ENCODE results near the gene CRYBA2.

The CRYBA2 gene

DNA sequence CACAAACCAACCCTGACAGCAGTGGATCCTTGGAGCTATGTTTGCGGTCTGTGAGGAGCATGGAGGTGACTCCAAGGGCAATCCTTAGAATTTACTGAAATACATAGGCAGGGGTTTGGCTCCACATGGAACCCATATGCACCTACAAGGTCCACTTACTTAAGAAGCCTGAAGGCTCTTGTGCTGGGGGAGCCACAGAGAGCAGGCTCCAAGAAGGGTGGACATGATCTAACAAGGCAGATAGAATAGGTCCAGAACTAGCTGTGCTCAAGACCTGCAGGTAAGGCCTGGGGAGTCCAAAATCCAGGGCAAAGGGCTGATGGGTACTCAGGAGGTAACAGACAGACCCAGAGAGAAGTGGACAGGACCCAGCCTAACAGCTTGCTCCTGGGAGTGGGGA, 34.9 kb downstream of the CRYBA2 start:
- Histone ChIP-seq H3K79me2 (ENCODE audit: insufficient read depth, low read length) (no peaks in the 10 kb centered on the region), H3K4me2 (ENCODE audit: low read depth, low read length, poor library complexity, severe bottlenecking) (no peak overlapping the region), H3K27me3 (ENCODE audit: low read length) (no peaks in the 10 kb centered on the region), H4K20me1 (ENCODE audit: low read depth, low read length) (no peaks in the 10 kb centered on the region), H3K4me3 (ENCODE audit: insufficient read depth, low read length, poor library complexity, severe bottlenecking) (no peak overlapping the region), H2AFZ (ENCODE audit: low read depth, low read length, severe bottlenecking) (no peak overlapping the region), H3F3A (ENCODE audit: insufficient read depth) (no peaks in the 10 kb centered on the region), H3K36me3 (ENCODE audit: low read length) (no peaks in the 10 kb centered on the region), H3K9ac (ENCODE audit: low read length) (no peak overlapping the region), H3K9me2 (replicated peaks; ENCODE audit: insufficient read depth, low read length) (no peaks in the 10 kb centered on the region), H3K9me3 (ENCODE audit: insufficient read depth, low read length) (no peaks in the 10 kb centered on the region), H3K27ac (ENCODE audit: low read depth, low read length) (no peak overlapping the region)
- TF ChIP-seq EZH2phosphoT487 (conservative IDR thresholded peaks at IDR 0.05; ENCODE audit: low read length), result no peak
- TF ChIP-seq, protein P1, sequence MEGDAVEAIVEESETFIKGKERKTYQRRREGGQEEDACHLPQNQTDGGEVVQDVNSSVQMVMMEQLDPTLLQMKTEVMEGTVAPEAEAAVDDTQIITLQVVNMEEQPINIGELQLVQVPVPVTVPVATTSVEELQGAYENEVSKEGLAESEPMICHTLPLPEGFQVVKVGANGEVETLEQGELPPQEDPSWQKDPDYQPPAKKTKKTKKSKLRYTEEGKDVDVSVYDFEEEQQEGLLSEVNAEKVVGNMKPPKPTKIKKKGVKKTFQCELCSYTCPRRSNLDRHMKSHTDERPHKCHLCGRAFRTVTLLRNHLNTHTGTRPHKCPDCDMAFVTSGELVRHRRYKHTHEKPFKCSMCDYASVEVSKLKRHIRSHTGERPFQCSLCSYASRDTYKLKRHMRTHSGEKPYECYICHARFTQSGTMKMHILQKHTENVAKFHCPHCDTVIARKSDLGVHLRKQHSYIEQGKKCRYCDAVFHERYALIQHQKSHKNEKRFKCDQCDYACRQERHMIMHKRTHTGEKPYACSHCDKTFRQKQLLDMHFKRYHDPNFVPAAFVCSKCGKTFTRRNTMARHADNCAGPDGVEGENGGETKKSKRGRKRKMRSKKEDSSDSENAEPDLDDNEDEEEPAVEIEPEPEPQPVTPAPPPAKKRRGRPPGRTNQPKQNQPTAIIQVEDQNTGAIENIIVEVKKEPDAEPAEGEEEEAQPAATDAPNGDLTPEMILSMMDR (IDR thresholded peaks at IDR 0.05; ENCODE audit: insufficient read depth, low read length, poor library complexity, severe bottlenecking), result no peak

GRCh38 chr2:218957671-218958070, 35.6 kb downstream of the CRYBA2 start:
- no peak overlapping the region for H3K4me3 ChIP-seq (ENCODE audit: insufficient read depth, low read length, poor library complexity, severe bottlenecking)
- no peaks in the 10 kb centered on the region for H4K20me1 ChIP-seq (ENCODE audit: low read depth, low read length)
- no peaks in the 10 kb centered on the region for H3K9me2 ChIP-seq (replicated peaks; ENCODE audit: insufficient read depth, low read length)
- H3K79me2 ChIP-seq (ENCODE audit: insufficient read depth, low read length), result no peaks in the 10 kb centered on the region
- no peak overlapping the region for H3K4me2 ChIP-seq (ENCODE audit: low read depth, low read length, poor library complexity, severe bottlenecking)
- H3K9me3 ChIP-seq (ENCODE audit: insufficient read depth, low read length), result no peaks in the 10 kb centered on the region
- no peaks in the 10 kb centered on the region for H3F3A ChIP-seq (ENCODE audit: insufficient read depth)
- TF ChIP-seq EZH2phosphoT487 (conservative IDR thresholded peaks at IDR 0.05; ENCODE audit: low read length), result no peak
- H3K27ac ChIP-seq (ENCODE audit: low read depth, low read length), result no peak overlapping the region
- no peaks in the 10 kb centered on the region for H3K36me3 ChIP-seq (ENCODE audit: low read length)
- no peaks in the 10 kb centered on the region for H3K27me3 ChIP-seq (ENCODE audit: low read length)
- H3K9ac ChIP-seq (ENCODE audit: low read length), result no peak overlapping the region
- H2AFZ ChIP-seq (ENCODE audit: low read depth, low read length, severe bottlenecking), result no peak overlapping the region

DNA sequence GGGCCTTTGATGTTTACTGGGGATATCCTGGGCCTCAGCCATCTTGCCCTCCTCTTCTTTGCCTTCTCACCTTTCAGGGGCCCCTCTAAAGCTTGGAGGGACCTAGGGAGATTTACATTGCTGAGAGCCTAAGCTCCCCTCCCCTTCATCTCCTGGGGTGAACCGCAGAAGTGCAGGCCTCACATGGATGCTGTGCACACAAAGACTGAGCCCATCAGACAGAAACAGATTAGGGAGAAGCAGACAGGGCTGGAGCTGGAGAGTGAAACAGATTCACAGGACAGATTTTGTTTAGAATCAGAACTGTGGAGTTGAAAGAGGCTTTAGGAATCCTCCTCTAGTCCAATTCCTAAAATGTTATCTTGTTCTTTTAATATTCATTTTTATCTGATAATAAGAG, 37.2 kb downstream of the CRYBA2 start:
- Histone ChIP-seq H3K36me3 (ENCODE audit: low read length) (no peaks in the 10 kb centered on the region), H3K4me3 (ENCODE audit: insufficient read depth, low read length, poor library complexity, severe bottlenecking) (no peak overlapping the region), H3K27ac (ENCODE audit: low read depth, low read length) (no peak overlapping the region), H3K9me3 (ENCODE audit: insufficient read depth, low read length) (no peaks in the 10 kb centered on the region), H3F3A (ENCODE audit: insufficient read depth) (no peaks in the 10 kb centered on the region), H4K20me1 (ENCODE audit: low read depth, low read length) (no peaks in the 10 kb centered on the region), H3K4me2 (ENCODE audit: low read depth, low read length, poor library complexity, severe bottlenecking) (no peak overlapping the region), H3K27me3 (ENCODE audit: low read length) (no peaks in the 10 kb centered on the region), H2AFZ (ENCODE audit: low read depth, low read length, severe bottlenecking) (no peak overlapping the region), H3K9me2 (replicated peaks; ENCODE audit: insufficient read depth, low read length) (no peaks in the 10 kb centered on the region), H3K79me2 (ENCODE audit: insufficient read depth, low read length) (no peaks in the 10 kb centered on the region), H3K9ac (ENCODE audit: low read length) (no peak overlapping the region)
- TF ChIP-seq, protein P1 (IDR thresholded peaks at IDR 0.05; ENCODE audit: insufficient read depth, low read length, poor library complexity, severe bottlenecking), result no peak
- no peak for TF ChIP-seq EZH2phosphoT487 (conservative IDR thresholded peaks at IDR 0.05; ENCODE audit: low read length)

DNA sequence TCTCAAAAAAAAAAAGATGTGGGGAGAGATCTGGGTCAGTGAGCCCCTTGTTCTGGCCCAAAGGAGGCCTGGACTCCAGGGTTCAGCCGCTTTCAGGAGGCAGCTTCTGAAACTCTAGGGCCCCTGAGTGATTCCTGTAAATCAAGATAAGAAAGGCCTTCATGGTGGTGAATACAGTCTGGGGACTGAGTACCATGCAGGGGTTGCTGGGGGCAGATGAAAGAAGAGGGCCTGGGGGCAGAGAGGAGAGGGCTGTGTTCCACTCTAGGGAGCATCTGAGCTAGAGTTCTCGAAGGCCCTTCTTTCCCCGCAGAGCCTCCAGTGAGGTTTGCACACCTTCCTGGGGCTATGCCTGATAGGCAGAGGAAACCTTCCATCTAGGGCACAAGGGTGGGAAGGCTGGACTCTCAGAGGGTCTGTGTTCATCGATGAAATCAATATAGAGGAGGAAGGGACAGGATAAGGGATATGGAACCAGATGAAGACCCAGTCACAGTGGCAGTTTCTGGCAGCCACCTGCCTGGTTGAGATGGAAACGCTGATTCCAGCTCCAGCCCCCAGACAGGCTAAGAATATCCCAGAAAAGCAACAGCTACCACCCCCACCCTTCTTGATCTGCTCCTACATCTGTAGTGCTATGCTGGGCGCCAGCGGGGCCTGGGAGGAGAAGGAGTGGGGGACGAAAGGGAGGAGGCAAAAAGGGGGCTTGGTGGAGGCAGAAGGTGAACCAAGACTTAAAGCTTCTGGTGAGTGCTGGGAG, 38.5 kb downstream of the CRYBA2 start:
- H3K36me3 ChIP-seq (ENCODE audit: low read length), result no peaks in the 10 kb centered on the region
- no peaks in the 10 kb centered on the region for H4K20me1 ChIP-seq (ENCODE audit: low read depth, low read length)
- no peak overlapping the region for H3K27ac ChIP-seq (ENCODE audit: low read depth, low read length)
- H3K9ac ChIP-seq (ENCODE audit: low read length), result no peak overlapping the region
- H3K79me2 ChIP-seq (ENCODE audit: insufficient read depth, low read length), result no peaks in the 10 kb centered on the region
- H3K4me2 ChIP-seq (ENCODE audit: low read depth, low read length, poor library complexity, severe bottlenecking), result no peak overlapping the region
- no peaks in the 10 kb centered on the region for H3F3A ChIP-seq (ENCODE audit: insufficient read depth)
- H3K27me3 ChIP-seq (ENCODE audit: low read length), result no peaks in the 10 kb centered on the region
- no peaks in the 10 kb centered on the region for H3K9me2 ChIP-seq (replicated peaks; ENCODE audit: insufficient read depth, low read length)
- no peak overlapping the region for H3K4me3 ChIP-seq (ENCODE audit: insufficient read depth, low read length, poor library complexity, severe bottlenecking)
- no peak overlapping the region for H2AFZ ChIP-seq (ENCODE audit: low read depth, low read length, severe bottlenecking)
- TF ChIP-seq, protein P1 (IDR thresholded peaks at IDR 0.05; ENCODE audit: insufficient read depth, low read length, poor library complexity, severe bottlenecking), result no peak
- no peaks in the 10 kb centered on the region for H3K9me3 ChIP-seq (ENCODE audit: insufficient read depth, low read length)
